T-helper 17 cell (primary cell): ENCODE data around the gene SNX3. TPM values are rescaled to one million over a fixed set of nuclear protein-coding genes. Genes with fewer than 3 reads are reported as not detected.

Source experiments
- ATAC-seq: fragments of 150-1000 bp; cut with Tn5 transposase; 2 replicates; pipeline ENCODE4 v1.10.0; 2021; ENCODE audit warnings: mild to moderate bottlenecking, moderate library complexity
- DNase-seq, 3 donors: peaks; one replicate each; pipeline versions ENCODE4 v3.0.0 to v3.0.0-alpha.2; 2020 to 2021
- H3K9me3 ChIP-seq: one replicate; pipeline ENCODE4 v1.7.0; 2013; ENCODE audit warnings: low read length, mild to moderate bottlenecking; ENCODE audit not compliant: control insufficient read depth, poor library complexity, severe bottlenecking
- H3K27ac Mint-ChIP-seq: one replicate; pipeline ENCODE4 v1.8.0; 2022; ENCODE audit warnings: mild to moderate bottlenecking, moderate library complexity, mixed read lengths
- H3K27me3 Mint-ChIP-seq: one replicate; pipeline ENCODE4 v1.8.0; 2022; ENCODE audit warnings: mixed read lengths
- H3K36me3 Mint-ChIP-seq: one replicate; pipeline ENCODE4 v1.8.0; 2022; ENCODE audit warnings: low read depth, mixed read lengths
- H3K4me1 Mint-ChIP-seq: one replicate; pipeline ENCODE4 v1.8.0; 2022; ENCODE audit warnings: mild to moderate bottlenecking, mixed read lengths
- H3K4me3 Mint-ChIP-seq: one replicate; pipeline ENCODE4 v1.8.0; 2022; ENCODE audit warnings: mild to moderate bottlenecking, moderate library complexity, mixed read lengths
- total RNA-seq, 4 donors: library from RNA in 2 of 4; stranded (reverse) in 2 of 4; gene quantifications; one replicate each; pipeline ENCODE4 v1.2.3 and lab custom pipeline; 2022 to 2026

SNX3 gene
- total RNA-seq, 2 donors from 2014 or later: 51.5 to 52.3 TPM

DNA sequence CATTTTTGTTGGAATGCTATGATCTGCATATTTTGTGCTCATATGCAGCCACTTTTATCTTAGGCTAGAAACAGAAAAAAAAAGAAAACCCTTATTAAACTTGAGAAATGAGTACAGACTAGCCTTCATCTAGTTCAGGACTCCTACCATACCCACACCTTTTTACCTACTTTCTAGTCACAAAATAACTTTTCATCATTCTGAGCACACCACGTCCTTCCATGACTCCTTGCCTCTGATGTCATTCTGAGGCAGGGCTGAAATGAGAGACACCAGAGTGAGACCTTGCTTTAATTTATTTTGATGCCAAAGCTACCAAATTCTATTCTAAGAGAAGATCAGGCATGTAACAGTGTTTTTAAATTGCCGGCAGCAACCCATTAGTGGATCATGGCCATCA, 38.8 kb downstream of the SNX3 start:
- no peak overlapping the region for H3K4me3 Mint-ChIP-seq
- ATAC-seq (no peak), DNase-seq (no peak)
- H3K4me1 Mint-ChIP-seq: peaks cover 14% of the 10 kb centered on the region
- no peak overlapping the region for H3K27ac Mint-ChIP-seq
- H3K27me3 Mint-ChIP-seq: no peaks in the 10 kb centered on the region
- peaks cover 15% of the 10 kb centered on the region for H3K36me3 Mint-ChIP-seq
- no peaks in the 10 kb centered on the region for H3K9me3 ChIP-seq

DNA sequence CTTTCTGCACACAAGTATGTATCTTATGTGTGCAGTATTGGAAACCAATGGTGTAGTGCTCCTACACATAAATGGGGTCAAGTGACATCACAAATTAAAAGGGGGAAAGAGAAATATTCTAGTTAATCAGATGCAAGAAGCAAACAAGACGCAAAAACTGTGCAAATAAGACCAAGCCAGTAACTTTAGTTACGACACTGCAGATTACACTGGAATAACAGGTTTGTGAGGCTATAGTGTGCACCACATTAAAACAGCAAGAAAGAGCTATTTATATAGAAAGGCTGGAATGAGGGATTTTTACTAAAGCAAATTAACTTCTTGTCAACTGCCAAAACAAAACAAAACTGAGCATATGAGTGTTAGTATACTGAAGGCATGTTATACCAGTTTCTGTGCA, 49.2 kb downstream of the SNX3 start:
- no peak overlapping the region for H3K4me3 Mint-ChIP-seq
- no peak for ATAC-seq
- no peaks in the 10 kb centered on the region for H3K9me3 ChIP-seq
- H3K27me3 Mint-ChIP-seq: no peaks in the 10 kb centered on the region
- no peak overlapping the region for H3K27ac Mint-ChIP-seq
- peaks cover 5% of the 10 kb centered on the region for H3K4me1 Mint-ChIP-seq
- no peak for DNase-seq
- H3K36me3 Mint-ChIP-seq: peaks cover 5% of the 10 kb centered on the region

DNA sequence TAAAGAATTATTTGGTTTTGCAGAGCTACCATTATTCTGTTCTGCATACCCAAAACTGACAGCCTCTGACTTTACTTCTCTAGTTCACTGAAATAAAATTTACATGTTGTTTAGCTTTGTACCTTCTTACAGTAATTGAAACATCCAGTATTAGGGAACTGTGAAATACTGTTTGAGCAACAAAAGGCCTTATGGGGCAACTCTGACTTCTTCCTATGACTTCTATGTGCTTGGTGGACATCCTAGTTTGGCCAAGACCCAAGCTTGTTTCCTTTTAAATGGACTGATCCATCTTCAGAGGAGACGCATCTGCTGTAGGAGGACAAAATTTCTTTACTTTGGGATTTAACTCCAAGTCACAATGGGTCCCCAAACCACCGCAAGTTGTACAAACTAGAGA, 50.3 kb downstream of the SNX3 start:
- Mint-ChIP-seq H3K4me1 (peaks cover 5% of the 10 kb centered on the region), H3K27me3 (no peaks in the 10 kb centered on the region), H3K4me3 (no peak overlapping the region), H3K27ac (no peak overlapping the region), H3K36me3 (peaks cover 5% of the 10 kb centered on the region)
- ATAC-seq (no peak), DNase-seq (no peak)
- no peaks in the 10 kb centered on the region for H3K9me3 ChIP-seq

DNA sequence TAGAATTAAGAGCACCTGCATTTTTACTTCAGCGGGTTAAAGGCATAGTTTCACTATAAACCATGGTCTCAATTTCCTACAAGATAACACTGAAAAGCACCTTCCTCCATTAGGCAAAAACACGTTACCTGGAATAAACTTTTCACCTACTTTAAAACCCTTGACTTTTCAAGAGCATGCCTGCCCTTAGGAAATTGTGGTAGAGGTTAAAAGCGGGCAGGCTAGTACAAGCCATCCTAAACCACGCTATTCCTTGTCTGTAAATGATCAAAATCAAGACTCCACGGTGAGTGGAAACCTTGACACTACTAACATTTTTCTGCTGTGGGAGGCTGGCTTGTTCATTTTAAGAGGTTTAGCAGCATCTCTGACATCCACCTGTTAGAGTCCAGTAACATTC, 51.1 kb downstream of the SNX3 start:
- DNase-seq (no peak), ATAC-seq (no peak)
- no peaks in the 10 kb centered on the region for H3K27me3 Mint-ChIP-seq
- H3K27ac Mint-ChIP-seq: no peak overlapping the region
- no peaks in the 10 kb centered on the region for H3K9me3 ChIP-seq
- H3K36me3 Mint-ChIP-seq: peaks cover 2% of the 10 kb centered on the region
- H3K4me1 Mint-ChIP-seq: peaks cover 2% of the 10 kb centered on the region
- H3K4me3 Mint-ChIP-seq: no peak overlapping the region

DNA sequence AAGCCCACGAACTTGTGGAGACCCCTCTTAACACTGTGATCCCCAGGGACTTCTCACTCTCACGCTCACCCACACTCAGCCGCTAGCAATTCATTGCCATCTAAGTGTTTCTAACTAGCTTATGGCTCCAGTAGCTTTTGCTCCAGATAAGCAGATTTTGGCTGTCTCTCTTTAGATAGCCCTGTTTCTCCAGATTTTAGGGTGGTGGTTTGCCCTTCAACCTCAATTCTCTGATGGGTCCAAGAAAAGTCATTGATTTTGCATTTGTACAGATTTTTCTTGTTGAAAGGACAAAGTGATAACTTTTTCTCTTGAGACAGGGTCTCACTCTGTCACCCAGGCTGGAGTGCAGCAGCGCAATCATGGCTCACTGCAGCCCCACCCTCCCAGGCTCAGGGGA, 53.8 kb downstream of the SNX3 start:
- Mint-ChIP-seq H3K27ac (no peak overlapping the region), H3K36me3 (peaks cover 5% of the 10 kb centered on the region), H3K4me1 (no peaks in the 10 kb centered on the region), H3K27me3 (no peaks in the 10 kb centered on the region), H3K4me3 (no peak overlapping the region)
- H3K9me3 ChIP-seq: no peaks in the 10 kb centered on the region
- no peak for DNase-seq
- no peak for ATAC-seq

DNA sequence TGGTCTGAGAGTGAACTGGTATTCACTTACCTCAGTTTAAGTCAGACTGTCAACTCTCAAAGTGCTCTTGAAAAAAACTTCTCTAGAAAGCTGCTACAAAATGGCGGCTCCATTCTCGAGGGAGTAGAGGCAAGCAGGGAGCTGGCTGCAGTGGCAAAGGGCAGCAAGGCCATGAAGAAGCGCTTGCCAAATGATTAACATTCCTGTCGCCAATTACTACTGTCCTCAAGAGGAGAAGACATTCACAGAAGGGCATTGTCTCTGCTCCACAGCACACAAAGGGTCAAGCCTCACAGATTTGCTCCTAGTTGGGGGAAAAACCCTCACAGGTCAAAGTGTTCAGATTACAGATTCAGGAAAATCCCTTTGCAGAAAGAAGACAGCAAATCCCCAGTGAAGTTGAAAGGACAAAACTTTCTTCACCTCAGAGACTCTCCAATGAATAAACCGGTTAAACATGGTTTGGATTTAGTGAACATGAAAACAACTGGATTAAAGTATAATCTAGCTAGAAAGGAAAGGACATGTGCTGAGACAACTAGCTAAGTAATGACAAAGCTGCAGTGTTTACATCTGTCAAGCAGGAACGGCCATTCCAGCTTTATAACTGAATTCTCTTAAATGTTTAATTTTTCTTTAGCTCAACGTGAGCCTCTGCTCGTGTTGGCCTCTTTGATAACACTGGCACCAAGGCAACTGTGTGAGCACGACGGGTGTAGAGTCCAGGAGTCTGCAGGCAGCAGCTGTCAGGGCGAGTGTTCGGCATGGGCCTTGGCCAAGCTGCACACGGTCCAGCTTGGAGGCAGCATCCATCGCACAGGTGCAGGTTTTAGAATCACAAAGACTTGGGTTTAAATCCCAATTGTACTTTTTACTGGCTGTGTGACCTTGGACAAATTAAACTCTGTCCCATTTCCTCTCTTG, 57.4 kb downstream of the SNX3 start:
- peaks cover 2% of the 10 kb centered on the region for H3K36me3 Mint-ChIP-seq
- no peak overlapping the region for H3K4me3 Mint-ChIP-seq
- no peak for ATAC-seq
- DNase-seq: no peak
- H3K27me3 Mint-ChIP-seq: no peaks in the 10 kb centered on the region
- no peak overlapping the region for H3K27ac Mint-ChIP-seq
- H3K9me3 ChIP-seq: no peaks in the 10 kb centered on the region
- H3K4me1 Mint-ChIP-seq: no peaks in the 10 kb centered on the region

DNA sequence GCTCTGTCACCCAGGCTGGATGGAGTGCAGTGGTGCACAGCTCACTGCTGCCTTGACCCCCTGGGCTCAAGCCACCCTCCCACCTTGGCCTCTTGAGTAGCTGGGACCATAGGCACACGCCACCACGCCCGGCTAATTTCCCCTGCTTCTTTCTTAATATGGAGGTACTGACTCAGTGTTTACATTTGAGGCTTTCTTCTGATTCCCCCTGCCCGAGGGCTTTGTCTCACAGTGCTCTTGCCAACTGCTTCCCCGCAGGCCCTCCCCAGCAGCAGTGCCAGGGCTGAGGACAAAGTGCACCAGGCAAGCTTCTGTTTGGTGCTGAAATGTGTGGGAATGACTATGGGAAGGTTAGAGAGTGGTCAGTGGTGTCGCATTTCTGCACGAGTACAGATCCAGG, 60.2 kb downstream of the SNX3 start:
- H3K4me1 Mint-ChIP-seq: no peaks in the 10 kb centered on the region
- no peaks in the 10 kb centered on the region for H3K27me3 Mint-ChIP-seq
- no peak for ATAC-seq
- no peaks in the 10 kb centered on the region for H3K9me3 ChIP-seq
- no peak overlapping the region for H3K4me3 Mint-ChIP-seq
- peaks cover 2% of the 10 kb centered on the region for H3K36me3 Mint-ChIP-seq
- no peak overlapping the region for H3K27ac Mint-ChIP-seq
- DNase-seq: no peak

DNA sequence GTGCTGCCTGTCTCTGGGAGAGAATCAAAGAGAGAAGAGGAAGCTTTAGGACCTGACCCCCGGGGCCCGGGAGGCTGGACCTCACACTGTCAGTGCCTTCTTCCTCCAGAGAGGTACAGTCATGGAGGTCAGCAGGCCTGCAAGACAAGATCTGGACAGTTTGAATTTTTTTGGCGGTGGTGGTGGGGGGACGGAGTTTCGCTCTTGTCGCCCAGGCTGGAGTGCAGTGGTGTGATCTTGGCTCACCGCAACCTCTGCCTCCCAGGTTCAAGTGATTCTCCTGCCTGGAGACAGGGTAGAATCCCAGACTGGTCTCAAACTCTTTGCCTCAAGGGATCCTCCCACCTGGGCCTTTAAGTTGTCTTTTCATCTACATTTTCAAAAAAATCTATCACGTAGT, 60.7 kb downstream of the SNX3 start:
- H3K27ac Mint-ChIP-seq: no peak overlapping the region
- peaks cover 2% of the 10 kb centered on the region for H3K36me3 Mint-ChIP-seq
- H3K4me3 Mint-ChIP-seq: no peak overlapping the region
- DNase-seq: no peak
- H3K4me1 Mint-ChIP-seq: no peaks in the 10 kb centered on the region
- no peaks in the 10 kb centered on the region for H3K9me3 ChIP-seq
- no peaks in the 10 kb centered on the region for H3K27me3 Mint-ChIP-seq
- ATAC-seq: no peak

DNA sequence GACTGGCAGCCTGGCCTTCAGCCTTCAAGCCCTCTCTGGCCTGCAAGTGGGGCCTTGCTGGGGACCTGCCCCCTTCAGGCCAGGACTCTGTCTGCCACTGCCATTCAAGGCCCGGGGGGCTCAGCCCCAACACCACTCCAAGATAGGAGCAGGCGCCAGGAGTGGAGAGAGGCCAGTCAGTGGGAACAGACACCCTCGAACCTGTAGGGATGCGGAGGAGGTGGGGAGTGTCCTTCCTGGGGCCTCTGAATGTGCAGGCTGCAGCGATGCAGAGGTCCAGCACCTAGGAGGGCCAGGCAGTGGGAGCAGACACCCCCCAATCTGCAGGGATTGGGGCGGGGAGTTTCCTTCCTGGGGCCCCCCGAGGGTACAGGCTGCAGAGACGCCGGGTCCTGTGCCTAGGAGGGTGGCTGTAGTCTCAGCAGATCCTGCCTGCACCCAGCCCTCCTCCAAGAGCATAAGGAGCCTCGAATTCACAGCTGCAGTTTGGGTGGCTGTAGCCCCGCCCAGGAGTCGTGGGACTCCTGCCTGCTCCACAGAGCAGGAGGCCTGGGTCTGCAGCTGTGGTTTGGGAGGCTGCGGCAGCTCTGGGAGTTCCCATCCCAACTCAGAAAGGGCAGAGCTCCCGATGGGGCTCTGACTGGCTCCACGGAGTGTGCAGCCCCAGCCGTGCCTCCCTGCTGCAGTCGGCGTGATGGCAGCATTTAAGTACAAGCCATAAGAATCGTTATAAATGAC, 61.9 kb downstream of the SNX3 start:
- H3K27me3 Mint-ChIP-seq: peaks cover 3% of the 10 kb centered on the region
- H3K4me3 Mint-ChIP-seq: no peak overlapping the region
- no peak for DNase-seq
- peaks cover 2% of the 10 kb centered on the region for H3K4me1 Mint-ChIP-seq
- no peaks in the 10 kb centered on the region for H3K9me3 ChIP-seq
- no peak for ATAC-seq
- no peak overlapping the region for H3K27ac Mint-ChIP-seq
- no peaks in the 10 kb centered on the region for H3K36me3 Mint-ChIP-seq

DNA sequence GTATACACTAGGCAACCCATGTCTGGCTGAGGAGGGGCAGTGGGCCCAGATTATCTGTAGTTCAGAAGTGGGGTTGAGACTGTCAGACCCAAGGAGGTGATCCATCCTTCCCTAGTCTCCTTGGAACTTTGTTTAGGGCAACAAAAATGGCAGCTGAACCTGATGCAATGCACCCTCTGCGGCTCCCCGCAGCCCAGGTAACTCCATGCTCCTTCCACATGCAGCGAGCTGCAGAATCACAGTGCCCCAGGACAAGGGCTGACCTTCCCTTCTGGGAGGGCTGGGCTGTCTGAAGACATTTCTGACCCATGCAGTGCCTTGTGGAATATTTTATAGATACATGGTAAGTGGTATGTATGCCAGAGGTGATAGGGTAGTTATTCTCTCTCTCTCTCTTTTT, 65.6 kb downstream of the SNX3 start:
- ATAC-seq (no peak), DNase-seq (no peak)
- H3K9me3 ChIP-seq: no peaks in the 10 kb centered on the region
- H3K36me3 Mint-ChIP-seq: peaks cover 3% of the 10 kb centered on the region
- no peak overlapping the region for H3K27ac Mint-ChIP-seq
- peaks cover 2% of the 10 kb centered on the region for H3K4me1 Mint-ChIP-seq
- H3K4me3 Mint-ChIP-seq: no peak overlapping the region
- H3K27me3 Mint-ChIP-seq: peaks cover 14% of the 10 kb centered on the region

DNA sequence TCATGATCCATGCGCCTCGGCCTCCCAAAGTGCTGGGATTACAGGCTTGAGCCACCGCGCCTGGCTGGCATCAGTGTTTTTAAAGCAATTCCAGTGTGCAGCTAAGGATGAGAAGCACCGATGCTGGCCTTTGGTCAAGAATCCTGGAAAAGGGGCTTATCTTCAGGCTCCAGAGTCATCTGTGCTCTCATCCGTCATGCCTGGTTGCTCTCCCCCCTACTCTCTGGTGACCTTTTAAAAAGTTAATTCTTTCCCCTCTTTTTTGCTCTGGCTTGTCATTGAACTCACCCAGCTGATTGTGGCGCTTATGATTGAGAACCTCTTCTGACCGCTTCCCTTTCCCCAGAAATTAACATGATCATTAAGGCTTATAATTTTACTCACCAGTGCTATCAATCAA, 66.3 kb downstream of the SNX3 start:
- DNase-seq: no peak
- Mint-ChIP-seq H3K4me3 (no peak overlapping the region), H3K4me1 (peaks cover 2% of the 10 kb centered on the region), H3K27ac (no peak overlapping the region), H3K27me3 (peaks cover 14% of the 10 kb centered on the region), H3K36me3 (peaks cover 3% of the 10 kb centered on the region)
- no peaks in the 10 kb centered on the region for H3K9me3 ChIP-seq
- ATAC-seq: no peak

DNA sequence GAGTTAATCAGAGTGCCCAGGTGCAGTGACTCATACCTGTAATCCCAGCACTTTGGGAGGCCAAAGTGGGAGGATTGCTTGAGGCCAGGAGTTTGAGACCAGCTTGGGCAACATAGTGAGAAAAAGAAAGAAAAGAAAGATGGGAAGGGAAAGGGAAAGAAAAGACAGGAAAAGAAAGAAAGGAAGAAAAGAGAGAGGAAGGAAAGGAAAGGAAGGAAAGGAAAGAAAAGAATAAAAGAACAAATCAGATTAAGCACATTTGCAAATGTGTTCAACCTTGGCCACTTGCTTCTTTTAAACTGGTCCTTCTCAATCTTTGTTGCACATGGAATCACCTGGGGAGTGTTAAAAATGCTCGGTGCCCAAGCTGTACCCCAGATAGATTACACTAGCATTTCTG, 67.0 kb downstream of the SNX3 start:
- peaks cover 3% of the 10 kb centered on the region for H3K36me3 Mint-ChIP-seq
- no peaks in the 10 kb centered on the region for H3K9me3 ChIP-seq
- no peak overlapping the region for H3K27ac Mint-ChIP-seq
- H3K4me3 Mint-ChIP-seq: no peak overlapping the region
- peaks cover 2% of the 10 kb centered on the region for H3K4me1 Mint-ChIP-seq
- no peak for ATAC-seq
- peaks cover 14% of the 10 kb centered on the region for H3K27me3 Mint-ChIP-seq
- DNase-seq: no peak

DNA sequence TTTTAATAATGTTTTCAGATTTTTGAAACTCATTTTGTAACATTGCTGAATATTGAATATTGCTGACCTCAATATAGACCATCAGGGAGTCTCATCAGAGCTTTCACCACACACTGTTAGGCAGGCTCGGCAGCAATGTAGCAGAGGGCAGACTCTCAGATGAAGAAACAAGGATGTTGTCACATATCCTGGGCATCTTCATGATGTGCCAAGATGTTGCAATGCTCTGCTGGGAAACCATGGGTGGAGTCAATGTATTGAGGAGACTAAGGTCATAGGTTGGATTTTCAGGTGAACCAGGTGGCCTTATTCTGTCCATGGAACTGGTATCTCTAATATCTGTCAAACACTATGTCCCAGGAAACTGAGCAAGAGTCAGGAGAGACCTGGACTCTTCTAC, 67.7 kb downstream of the SNX3 start:
- peaks cover 2% of the 10 kb centered on the region for H3K4me1 Mint-ChIP-seq
- H3K36me3 Mint-ChIP-seq: peaks cover 3% of the 10 kb centered on the region
- DNase-seq (no peak), ATAC-seq (no peak)
- no peaks in the 10 kb centered on the region for H3K9me3 ChIP-seq
- no peak overlapping the region for H3K27ac Mint-ChIP-seq
- H3K27me3 Mint-ChIP-seq: peaks cover 15% of the 10 kb centered on the region
- no peak overlapping the region for H3K4me3 Mint-ChIP-seq

DNA sequence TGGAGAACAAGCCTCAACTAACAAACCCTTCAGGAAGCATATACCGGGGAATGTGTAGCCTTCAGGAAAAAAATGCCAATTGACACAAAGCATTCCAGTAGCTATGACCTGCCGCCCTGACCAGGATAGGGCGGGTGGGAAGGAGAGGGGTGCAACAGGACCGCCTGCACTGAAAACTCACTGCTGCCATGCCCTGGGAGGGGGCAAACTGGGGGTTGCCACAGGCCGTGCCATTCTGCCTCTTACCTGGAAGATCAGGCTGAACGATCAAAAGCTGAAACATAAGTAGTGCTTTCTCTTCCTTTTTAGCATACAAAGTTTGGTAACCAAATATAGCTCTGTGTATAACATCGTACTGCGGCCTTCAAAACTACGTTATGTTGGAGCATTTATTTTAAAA, 73.3 kb downstream of the SNX3 start:
- H3K27me3 Mint-ChIP-seq: peaks cover 52% of the 10 kb centered on the region
- H3K36me3 Mint-ChIP-seq: no peaks in the 10 kb centered on the region
- H3K4me3 Mint-ChIP-seq: no peak overlapping the region
- H3K27ac Mint-ChIP-seq: no peak overlapping the region
- DNase-seq (no peak), ATAC-seq (no peak)
- no peaks in the 10 kb centered on the region for H3K9me3 ChIP-seq
- H3K4me1 Mint-ChIP-seq: peaks cover 3% of the 10 kb centered on the region
